Stimulated activated CD4-positive, alpha-beta T cell treated with anti-CD3 and anti-CD28 coated beads, Interleukin-2, amount 100 ng/mL, for 24 hours (primary cell): ENCODE measurements around the gene ATG7.
"Not testable (repeated sequence)": the region's sequence is repeated elsewhere in the genome, so short reads cannot be mapped to it uniquely, and the experiment has no call there.

Experiments
- DNase-seq, 2 donors: peaks; one replicate each; pipeline ENCODE4 v3.0.0-alpha.2; 2020

ATG7 gene

DNA sequence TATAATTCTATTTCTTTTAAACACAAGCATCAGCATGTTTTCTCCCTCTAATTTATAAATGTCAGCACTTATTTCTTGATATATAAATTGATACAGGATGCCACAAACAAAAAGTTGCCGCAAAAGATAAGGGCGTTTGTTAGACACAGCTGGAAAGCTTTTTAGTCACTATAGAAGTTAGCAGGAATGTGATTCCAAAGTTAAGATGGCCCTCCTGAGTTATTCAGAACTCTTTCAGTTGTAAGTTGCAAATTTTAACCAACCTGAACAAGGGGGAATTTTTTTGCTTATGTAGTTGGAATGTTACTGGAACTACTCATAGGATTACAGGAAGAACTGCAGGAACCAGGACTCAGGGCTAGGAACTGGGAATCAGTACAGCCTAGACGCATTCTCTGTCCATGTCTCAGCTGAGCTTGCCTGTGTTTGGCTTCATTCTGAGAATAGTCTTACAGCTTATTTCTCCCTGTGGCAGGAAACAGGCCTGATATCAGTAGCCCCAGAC is 205.3 kb downstream of the ATG7 start:
- DNase-seq, result no peak

DNA sequence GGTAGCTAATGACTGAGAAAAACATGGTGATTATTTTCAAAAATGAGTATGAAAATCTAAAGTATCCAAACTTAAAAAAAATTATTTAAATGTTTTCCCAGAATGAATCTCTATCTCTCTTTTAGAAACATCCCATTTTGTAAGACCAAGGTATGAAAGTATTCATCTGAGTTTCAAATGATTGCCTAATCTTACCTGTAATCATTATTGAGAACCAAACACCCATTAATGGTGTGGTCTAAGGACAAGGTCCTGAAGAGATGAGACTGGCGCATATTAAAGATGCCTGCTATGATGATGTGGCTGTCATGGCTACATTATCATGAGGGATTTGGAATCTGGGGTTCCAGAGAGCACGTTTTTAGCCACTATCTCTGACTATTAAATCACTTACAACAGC is 206.0 kb downstream of the ATG7 start:
- DNase-seq, result no peak

- no peak for DNase-seq
Observed at GRCh38 chr3:11479221-11479620, 207.0 kb downstream of the ATG7 start.

- DNase-seq, result no peak
Observed at GRCh38 chr3:11480663-11481298, 208.6 kb downstream of the ATG7 start.

DNA sequence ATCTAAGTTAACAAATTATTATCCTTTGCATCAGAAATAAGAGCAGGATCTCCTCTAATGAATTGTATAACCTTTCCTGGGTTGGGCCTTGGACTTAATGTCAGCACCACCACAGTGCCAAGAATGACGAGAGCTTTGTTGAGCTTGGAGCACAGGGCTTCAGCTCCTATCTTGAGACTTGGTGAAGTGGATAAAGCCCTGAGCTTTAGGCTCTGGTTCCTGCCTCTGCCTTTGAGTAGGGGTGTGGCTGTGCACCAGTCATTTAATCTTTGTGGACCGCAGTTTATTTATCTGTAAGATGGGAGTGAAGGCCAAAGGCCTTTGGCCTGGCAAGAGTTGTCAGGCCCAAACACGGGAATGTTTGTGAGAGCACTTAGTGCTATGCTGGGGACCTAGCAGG is 209.4 kb downstream of the ATG7 start:
- no peak for DNase-seq

GRCh38 chr3:11482021-11482420 is 209.8 kb downstream of the ATG7 start:
- no peak for DNase-seq

- not testable (repeated sequence) for DNase-seq
Observed at GRCh38 chr3:11488356-11488755, 216.2 kb downstream of the ATG7 start.

DNA sequence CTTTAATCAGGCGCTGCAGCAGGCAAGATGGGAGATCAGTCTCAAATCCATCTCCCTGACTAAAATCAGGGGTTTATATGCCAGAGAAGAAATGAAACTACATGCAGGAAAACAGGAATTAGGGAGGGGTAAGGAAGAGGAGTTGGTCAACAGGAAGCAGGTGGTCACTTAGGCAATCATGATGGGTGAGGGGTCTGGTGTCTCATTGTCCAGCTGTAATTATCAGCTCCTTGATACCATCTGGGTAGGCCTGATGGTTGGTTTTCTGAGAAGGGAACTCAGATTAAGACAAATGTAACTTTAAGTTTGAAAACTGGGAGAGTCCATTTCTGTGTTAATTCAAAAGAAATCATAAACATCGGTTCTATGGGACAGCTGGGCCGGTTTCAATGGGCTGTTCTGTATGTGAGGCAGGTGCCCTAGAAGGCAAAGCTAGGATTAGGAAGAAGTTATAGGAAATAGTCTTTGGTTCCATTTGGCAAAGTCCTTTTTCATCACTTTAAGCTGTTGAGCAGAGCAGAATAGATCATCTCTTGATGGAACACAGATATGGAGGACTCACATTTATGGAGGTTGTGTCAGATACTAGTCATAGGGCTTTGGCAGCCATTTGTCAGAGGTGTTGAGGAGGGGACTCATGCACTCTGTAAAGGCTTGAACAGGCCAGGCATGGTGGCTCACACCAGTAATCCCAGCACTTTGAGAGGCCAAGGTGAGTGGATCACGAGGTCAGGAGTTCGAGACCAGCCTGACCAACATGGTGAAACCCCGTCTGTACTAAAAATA is 222.1 kb downstream of the ATG7 start:
- no peak for DNase-seq

- no peak for DNase-seq
Observed at GRCh38 chr3:11495948-11496557, 223.9 kb downstream of the ATG7 start.

DNA sequence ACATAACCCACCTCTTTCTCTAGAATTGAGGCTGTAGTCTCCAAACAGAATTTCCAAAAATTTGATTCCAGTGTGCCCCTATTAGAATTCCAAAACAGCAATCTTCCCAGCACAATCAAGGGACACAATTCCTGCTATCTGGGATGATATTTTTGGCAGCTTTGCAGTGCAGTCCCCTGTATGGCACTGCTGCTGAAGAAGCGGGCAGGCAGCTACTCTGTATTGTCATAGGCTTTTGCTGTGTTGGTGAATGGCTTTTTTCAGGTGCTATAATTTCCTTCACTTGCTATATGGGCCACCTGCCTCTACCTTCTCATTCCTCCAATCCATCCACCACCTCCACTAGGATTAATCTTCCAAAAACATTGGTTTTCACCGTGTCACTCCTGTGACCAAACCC is 226.0 kb downstream of the ATG7 start:
- no peak for DNase-seq

DNA sequence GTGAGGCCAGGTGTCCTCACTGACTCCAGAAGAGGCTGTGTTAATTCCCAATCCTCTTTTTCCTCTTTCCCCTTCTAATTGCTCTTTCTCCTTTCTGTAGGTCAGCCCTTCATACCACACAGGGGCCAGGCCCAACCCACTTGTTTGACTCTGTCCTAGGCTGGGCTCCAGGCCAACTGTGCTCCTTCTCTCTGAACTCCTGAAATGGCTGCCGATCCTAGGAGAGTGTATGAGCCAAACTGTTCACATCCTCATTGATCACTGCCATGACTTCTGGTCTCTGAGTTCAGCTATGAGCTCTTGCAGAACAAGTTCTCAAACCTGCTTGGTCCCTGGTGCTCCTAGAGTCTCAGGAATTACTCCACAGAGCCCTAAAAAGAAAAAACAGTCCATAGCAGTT is 226.4 kb downstream of the ATG7 start:
- DNase-seq, result no peak

- no peak for DNase-seq
Observed at GRCh38 chr3:11499144-11499543, 226.9 kb downstream of the ATG7 start.

DNA sequence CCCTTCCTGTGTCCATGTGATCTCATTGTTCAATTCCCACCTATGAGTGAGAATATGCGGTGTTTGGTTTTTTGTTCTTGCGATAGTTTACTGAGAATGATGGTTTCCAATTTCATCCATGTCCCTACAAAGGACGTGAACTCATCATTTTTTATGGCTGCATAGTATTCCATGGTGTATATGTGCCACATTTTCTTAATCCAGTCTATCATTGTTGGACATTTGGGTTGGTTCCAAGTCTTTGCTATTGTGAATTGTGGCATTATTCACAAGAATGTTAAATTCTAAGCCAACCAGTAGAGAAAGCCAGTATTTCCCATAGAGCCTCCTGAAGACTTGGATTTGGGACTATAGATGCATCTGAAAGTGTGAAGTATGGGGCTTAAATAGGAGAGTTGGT is 230.2 kb downstream of the ATG7 start:
- not testable (repeated sequence) for DNase-seq

GRCh38 chr3:11507719-11508118 is 235.5 kb downstream of the ATG7 start:
- DNase-seq, result no peak

DNA sequence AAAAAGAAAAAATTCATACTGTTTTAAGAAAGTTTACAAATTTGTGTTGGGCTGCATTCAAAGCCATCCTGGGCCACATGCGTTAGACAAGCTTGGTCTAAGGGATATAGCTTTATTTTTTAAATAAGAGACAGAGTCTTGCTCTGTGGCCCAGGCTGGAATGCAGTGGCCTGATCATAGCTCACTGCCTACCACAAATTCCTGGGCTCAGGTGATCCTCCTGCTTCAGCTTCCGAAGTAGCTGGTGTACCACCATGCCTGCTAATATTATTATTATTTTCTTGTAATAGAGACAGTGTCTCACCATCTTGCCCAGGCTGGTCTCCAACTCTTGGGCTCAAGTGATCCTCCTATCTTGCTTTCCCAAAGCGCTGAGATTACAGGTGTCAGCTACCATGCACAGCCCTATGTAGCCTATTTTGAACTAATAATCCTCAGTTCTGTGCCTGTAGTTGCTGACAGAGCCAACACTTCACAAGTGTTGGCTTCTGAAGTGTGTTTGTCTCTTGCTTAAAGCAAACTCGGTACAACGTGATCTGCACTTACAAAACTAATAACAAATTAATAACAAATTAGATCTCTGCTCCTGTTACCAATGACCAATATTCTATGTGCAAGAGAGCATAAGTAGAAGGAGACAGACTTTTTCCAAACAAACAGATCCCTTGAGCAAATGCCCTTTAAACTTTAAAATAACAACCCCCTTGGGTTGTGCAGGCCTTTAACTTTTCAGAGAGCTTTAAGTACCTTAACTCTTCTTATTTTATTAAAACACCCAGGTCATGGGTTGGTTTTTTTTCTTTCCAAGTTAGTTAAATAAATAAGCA is 236.4 kb downstream of the ATG7 start:
- no peak for DNase-seq

- DNase-seq, result no peak
Observed at GRCh38 chr3:11509173-11510000, 237.2 kb downstream of the ATG7 start.

- no peak for DNase-seq
Observed at GRCh38 chr3:11510001-11510340, 237.8 kb downstream of the ATG7 start.

GRCh38 chr3:11510356-11510755 is 238.2 kb downstream of the ATG7 start:
- no peak for DNase-seq

DNA sequence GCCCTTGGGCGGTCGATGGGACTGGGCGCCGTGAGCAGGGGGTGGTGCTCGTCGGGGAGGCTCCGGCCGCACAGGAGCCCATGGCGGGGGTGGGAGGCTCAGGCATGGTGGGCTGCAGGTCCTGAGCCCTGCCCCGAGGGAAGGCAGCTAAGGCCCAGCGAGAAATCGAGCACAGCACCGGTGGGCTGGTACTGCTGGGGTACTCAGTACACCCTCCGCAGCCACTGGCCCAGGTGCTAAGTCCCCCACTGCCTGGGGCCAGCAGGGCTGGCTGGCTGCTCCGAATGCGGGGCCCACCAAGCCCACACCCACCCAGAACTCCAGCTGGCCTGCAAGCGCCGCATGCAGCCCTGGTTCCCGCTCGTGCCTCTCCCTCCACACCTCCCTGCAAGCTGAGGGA is 239.4 kb downstream of the ATG7 start:
- DNase-seq, result not testable (repeated sequence)

- DNase-seq, result not testable (repeated sequence)
Observed at GRCh38 chr3:11513125-11513816, 241.1 kb downstream of the ATG7 start.

DNA sequence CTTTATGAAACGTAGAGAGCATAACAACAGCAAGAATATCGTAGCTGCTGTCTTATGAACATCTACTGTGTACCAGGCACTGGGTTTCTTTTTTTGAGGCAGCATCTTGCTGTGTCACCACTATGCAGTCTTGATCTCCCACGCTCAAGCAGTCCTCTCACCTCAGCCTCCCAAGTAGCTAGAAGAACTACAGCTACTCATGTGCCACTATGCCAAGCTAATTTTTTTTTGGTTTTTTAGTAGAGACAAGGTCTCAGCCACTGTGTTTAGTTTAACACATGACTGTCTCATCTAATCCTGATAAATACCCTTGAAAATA is 241.6 kb downstream of the ATG7 start:
- no peak for DNase-seq
